Lower lobe of right lung (tissue), 2 donors: ENCODE data around the gene ELAVL4. TPM values are rescaled to one million over a fixed set of nuclear protein-coding genes. Genes with fewer than 3 reads are reported as not detected.
"Not testable (repeated sequence)": the region's sequence is repeated elsewhere in the genome, so short reads cannot be mapped to it uniquely, and the experiment has no call there.

ENCODE experiments used
- ATAC-seq, 2 donors: fragments of 200-7000 bp; cut with Tn5 transposase; one replicate each; pipeline ENCODE4 v1.9.1; 2020 to 2022; ENCODE audit warnings: mild to moderate bottlenecking in 2 of 2, moderate library complexity in 2 of 2
- DNase-seq: peaks from one replicate; pipeline ENCODE4 v3.0.0-alpha.2; 2020
- H3K27ac ChIP-seq: fragments of 200-600 bp; one replicate; pipeline ENCODE4 v1.8.0; 2022
- H3K27me3 ChIP-seq: fragments of 200-600 bp; one replicate; pipeline ENCODE4 v1.8.0; 2022; ENCODE audit warnings: low read depth
- H3K36me3 ChIP-seq: fragments of 200-600 bp; one replicate; pipeline ENCODE4 v1.8.0; 2022; ENCODE audit warnings: mild to moderate bottlenecking
- H3K4me1 ChIP-seq: fragments of 200-600 bp; one replicate; pipeline ENCODE4 v1.8.0; 2022
- H3K4me3 ChIP-seq: fragments of 200-600 bp; one replicate; pipeline ENCODE4 v1.8.0; 2022; ENCODE audit warnings: mild to moderate bottlenecking
- H3K9me3 ChIP-seq: fragments of 200-600 bp; one replicate; pipeline ENCODE4 v1.8.0; 2022
- intact Hi-C: fragments of 100-400 bp; cut with DNase I; formaldehyde crosslinking; loops from one replicate; pipeline ENCODE4 v1.11.0; 2022
- total RNA-seq: library from RNA; stranded (reverse); fragmentation: NEBNext Ultra II Directional; extraction: Animal tissue kit (Norgen Biotek cat#: 25700); gene quantifications from one replicate; pipeline ENCODE4 v1.2.1, GENCODE V29; 2021
- TF ChIP-seq, protein P1 (sequence below): fragments of 200-600 bp; IDR thresholded peaks from one replicate; pipeline ENCODE4 v1.8.0; 2022; ENCODE audit warnings: antibody characterized with exemption, mild to moderate bottlenecking
- donor health status: DM: no; HTN: yes; CAD: no; lungs with severe emphysema.

ELAVL4 gene
- total RNA-seq, 1 donor from 2014 or later: not detected

DNA sequence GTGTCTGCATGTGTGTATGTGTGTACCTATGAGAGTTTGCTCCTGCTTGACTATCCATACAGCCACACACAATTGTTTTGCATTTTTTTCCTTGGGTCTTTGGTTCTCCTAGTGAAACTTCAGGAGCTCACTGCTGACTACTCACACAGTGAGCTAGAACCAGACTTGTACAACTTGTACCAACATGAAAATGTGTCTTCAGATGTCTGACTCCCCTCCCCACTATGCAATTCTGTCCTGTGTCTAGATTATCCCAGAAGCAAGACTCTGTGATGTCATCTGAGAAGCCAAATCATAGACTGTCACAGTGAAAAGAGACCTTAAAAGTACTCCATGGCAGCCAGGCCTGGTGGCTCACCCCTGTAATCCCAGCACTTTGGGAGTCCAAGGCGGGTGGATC, 49.7 kb downstream of the ELAVL4 start:
- intact Hi-C loops: no loop called here
- TF ChIP-seq, protein P1, sequence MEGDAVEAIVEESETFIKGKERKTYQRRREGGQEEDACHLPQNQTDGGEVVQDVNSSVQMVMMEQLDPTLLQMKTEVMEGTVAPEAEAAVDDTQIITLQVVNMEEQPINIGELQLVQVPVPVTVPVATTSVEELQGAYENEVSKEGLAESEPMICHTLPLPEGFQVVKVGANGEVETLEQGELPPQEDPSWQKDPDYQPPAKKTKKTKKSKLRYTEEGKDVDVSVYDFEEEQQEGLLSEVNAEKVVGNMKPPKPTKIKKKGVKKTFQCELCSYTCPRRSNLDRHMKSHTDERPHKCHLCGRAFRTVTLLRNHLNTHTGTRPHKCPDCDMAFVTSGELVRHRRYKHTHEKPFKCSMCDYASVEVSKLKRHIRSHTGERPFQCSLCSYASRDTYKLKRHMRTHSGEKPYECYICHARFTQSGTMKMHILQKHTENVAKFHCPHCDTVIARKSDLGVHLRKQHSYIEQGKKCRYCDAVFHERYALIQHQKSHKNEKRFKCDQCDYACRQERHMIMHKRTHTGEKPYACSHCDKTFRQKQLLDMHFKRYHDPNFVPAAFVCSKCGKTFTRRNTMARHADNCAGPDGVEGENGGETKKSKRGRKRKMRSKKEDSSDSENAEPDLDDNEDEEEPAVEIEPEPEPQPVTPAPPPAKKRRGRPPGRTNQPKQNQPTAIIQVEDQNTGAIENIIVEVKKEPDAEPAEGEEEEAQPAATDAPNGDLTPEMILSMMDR: no peak
- H3K9me3 ChIP-seq: no peaks in the 10 kb centered on the region
- DNase-seq: no peak
- H3K4me1 ChIP-seq: no peaks in the 10 kb centered on the region
- no peak for ATAC-seq
- H3K4me3 ChIP-seq: no peak overlapping the region
- H3K27ac ChIP-seq: no peak overlapping the region
- peaks cover under 1% of the 10 kb centered on the region for H3K27me3 ChIP-seq
- H3K36me3 ChIP-seq: no peaks in the 10 kb centered on the region

- ATAC-seq: no peak
- DNase-seq: no peak
- intact Hi-C loops: no loop called here
Measured at GRCh38 chr1:50163680-50164079, 55.0 kb downstream of the ELAVL4 start.

DNA sequence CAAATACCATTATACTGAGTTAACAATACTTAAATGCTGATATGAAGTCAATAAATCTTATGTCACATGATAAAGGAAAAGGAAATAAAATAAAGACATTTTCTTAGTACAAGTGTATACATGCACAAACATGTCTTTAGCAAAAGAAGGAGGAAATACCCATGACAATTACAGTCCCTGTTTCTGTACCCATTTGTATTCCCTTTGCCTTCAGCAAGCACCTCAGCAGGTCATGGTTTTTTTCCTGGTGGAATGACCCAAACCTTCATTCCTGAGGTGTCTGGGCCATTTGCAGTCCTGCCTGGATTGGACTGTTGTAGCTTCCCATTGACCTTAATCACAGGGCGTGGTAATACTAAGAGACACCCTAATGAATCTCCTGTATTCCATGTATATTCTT, 57.6 kb downstream of the ELAVL4 start:
- DNase-seq, H3K36me3 ChIP-seq, H3K27me3 ChIP-seq, intact Hi-C loops, ATAC-seq, H3K9me3 ChIP-seq, H3K4me1 ChIP-seq, H3K27ac ChIP-seq, H3K4me3 ChIP-seq: not testable (repeated sequence)

More at GRCh38 chr1:50163680-50164079, 55.0 kb downstream of the ELAVL4 start:
- H3K9me3 ChIP-seq: no peaks in the 10 kb centered on the region
- H3K36me3 ChIP-seq: no peaks in the 10 kb centered on the region
- no peak overlapping the region for H3K4me3 ChIP-seq
- H3K27me3 ChIP-seq: peaks cover 4% of the 10 kb centered on the region
- H3K4me1 ChIP-seq: no peaks in the 10 kb centered on the region
- H3K27ac ChIP-seq: no peak overlapping the region
- TF ChIP-seq, protein P1: no peak

- H3K27me3 ChIP-seq: no peaks in the 10 kb centered on the region
- DNase-seq (no peak), ATAC-seq (no peak)
- no peaks in the 10 kb centered on the region for H3K36me3 ChIP-seq
- no peaks in the 10 kb centered on the region for H3K9me3 ChIP-seq
- H3K4me1 ChIP-seq: no peaks in the 10 kb centered on the region
- no peak overlapping the region for H3K4me3 ChIP-seq
- intact Hi-C loops: no loop called here
- no peak overlapping the region for H3K27ac ChIP-seq
- TF ChIP-seq, protein P1: no peak
Measured at GRCh38 chr1:50172299-50172698, 63.6 kb downstream of the ELAVL4 start.

DNA sequence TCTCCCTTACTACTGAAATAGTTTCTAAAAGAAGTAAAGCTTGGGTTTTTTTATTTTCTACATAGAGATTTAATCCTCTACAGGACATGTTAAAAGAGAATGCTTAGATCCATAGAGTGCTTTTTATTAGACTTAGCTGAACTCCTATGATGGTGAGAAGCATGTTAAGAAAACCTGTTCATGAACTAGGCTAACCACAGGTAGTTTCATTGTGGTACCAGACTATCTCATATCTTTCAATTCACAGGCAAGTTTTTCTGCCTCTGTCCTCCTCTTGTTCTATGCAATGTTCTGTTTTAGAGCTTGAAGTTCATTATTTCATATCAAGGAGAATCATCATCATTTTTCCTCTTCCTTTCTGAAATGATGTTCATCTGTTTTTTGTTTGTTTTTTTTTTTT, 65.4 kb downstream of the ELAVL4 start:
- Histone ChIP-seq H3K27me3 (no peaks in the 10 kb centered on the region), H3K36me3 (no peaks in the 10 kb centered on the region), H3K4me1 (no peaks in the 10 kb centered on the region), H3K9me3 (no peaks in the 10 kb centered on the region), H3K27ac (no peak overlapping the region), H3K4me3 (no peak overlapping the region)
- intact Hi-C loops: no loop called here
- ATAC-seq (no peak), DNase-seq (no peak)
- TF ChIP-seq, protein P1: no peak

DNA sequence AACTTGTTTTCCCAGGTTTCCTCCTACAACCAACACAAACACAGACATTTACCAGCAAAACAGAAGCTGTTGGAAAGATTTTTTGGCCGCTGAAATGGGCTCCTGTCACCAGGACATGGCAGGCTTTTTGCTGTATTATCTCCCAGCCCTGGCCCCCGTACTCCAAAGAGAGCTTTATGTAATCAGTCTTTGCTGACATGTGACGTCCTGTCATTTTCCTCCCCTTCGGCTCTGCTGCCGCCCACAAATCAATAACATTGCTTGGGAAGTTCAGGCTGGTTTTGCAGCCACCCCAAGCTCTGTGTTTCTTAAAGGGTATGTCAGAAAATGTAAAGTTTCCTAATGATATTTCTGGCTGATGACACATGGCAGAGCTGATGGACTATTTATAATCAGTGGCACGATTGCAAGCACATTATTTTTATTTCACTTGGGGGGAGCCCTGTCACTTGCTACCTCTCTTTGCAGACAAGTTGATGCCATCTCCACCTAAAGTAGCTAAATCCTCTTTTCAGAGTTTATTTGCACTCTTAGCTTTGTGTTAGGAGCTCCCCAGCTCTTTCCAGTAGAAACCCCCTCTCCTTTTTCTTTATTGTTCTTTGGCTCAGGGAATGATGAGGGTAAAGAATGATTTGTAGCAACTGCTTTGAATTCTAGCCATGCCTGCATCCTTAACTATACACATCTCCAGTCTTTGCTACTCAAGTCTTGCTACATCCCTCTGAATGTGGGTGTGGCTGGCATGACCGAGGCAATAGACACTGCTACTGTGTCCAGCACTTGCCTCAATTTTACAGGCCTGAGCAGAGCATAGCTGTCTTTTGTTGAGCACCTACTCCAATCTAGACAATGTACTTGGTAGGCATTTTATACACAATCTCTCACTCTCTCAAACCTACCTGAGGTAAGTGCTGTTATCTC, 67.3 kb downstream of the ELAVL4 start:
- TF ChIP-seq, protein P1: no peak
- DNase-seq (no peak), ATAC-seq (no peak)
- intact Hi-C loops: no loop called here
- H3K27me3 ChIP-seq: no peaks in the 10 kb centered on the region
- H3K36me3 ChIP-seq: no peaks in the 10 kb centered on the region
- no peaks in the 10 kb centered on the region for H3K9me3 ChIP-seq
- no peak overlapping the region for H3K27ac ChIP-seq
- no peak overlapping the region for H3K4me3 ChIP-seq
- no peaks in the 10 kb centered on the region for H3K4me1 ChIP-seq
